K562 (cell line): Measurements from ENCODE around the gene GRIN1. TPM values are rescaled to one million over a fixed set of nuclear protein-coding genes. Genes with fewer than 3 reads are reported as not detected.

Experiments used
- BHLHE40 ChIP-seq: IDR thresholded peaks from 2 replicates; pipeline ENCODE4 v1.6.1; 2011; ENCODE audit warnings: low read length, improper control_type of control experiment
- DNMT1 ChIP-seq: fragments of 450-650 bp; IDR thresholded peaks from 2 replicates; pipeline ENCODE4 v1.6.1; 2016; ENCODE audit warnings: antibody characterized with exemption, mild to moderate bottlenecking
- ETV5 ChIP-seq: sonication (generic); formaldehyde crosslinking; IDR thresholded peaks from 2 replicates; pipeline ENCODE4 v1.4.0; 2020; ENCODE audit warnings: low read depth, mild to moderate bottlenecking, missing genetic modification reagents
- KLF6 ChIP-seq: fragments of 250-450 bp; sonication (Bioruptor Pico); IDR thresholded peaks from 2 replicates; pipeline ENCODE4 v1.4.0; 2020; ENCODE audit warnings: mild to moderate bottlenecking, moderate library complexity, borderline replicate concordance
- MYNN ChIP-seq, 2 experiments: sonication (generic); formaldehyde crosslinking in 1 of 2; IDR thresholded peaks; 2 replicates each; pipeline versions ENCODE4 v1.5.0 to v1.6.1; 2016 to 2020; ENCODE audit warnings: antibody characterized with exemption in 1 of 2, missing genetic modification reagents in 1 of 2
- NR2C1 ChIP-seq, 2 experiments: fragments of 450-650 bp; IDR thresholded peaks; 2 replicates each; pipeline ENCODE4 v1.6.1; 2017; ENCODE audit warnings: mild to moderate bottlenecking in 2 of 2, antibody characterized with exemption in 1 of 2, inconsistent platforms in 1 of 2, missing compliant biosample characterization in 1 of 2, missing genetic modification characterization in 1 of 2
- SMAD1 ChIP-seq: fragments of 150-350 bp; IDR thresholded peaks from 2 replicates; pipeline ENCODE4 v1.6.1; 2014; ENCODE audit warnings: low read length, low read depth; ENCODE audit not compliant: partially characterized antibody
- THRAP3 ChIP-seq: fragments of 450-650 bp; IDR thresholded peaks from 2 replicates; pipeline ENCODE4 v1.6.1; 2016; ENCODE audit warnings: mild to moderate bottlenecking, inconsistent platforms, borderline replicate concordance
- ZFP91 ChIP-seq: sonication (generic); formaldehyde crosslinking; IDR thresholded peaks from 2 replicates; pipeline ENCODE4 v1.8.0; 2022; ENCODE audit warnings: mild to moderate bottlenecking, missing genetic modification reagents
- ZNF436 ChIP-seq: fragments of 250-450, 450-650 bp; sonication (Bioruptor Pico); formaldehyde crosslinking; IDR thresholded peaks from 2 replicates; pipeline ENCODE4 v1.7.0; 2020; ENCODE audit warnings: mild to moderate bottlenecking
- ZNF668 ChIP-seq: fragments of 250-450 bp; sonication (Bioruptor Pico); IDR thresholded peaks from 2 replicates; pipeline ENCODE4 v1.8.0; 2022; ENCODE audit warnings: mild to moderate bottlenecking, inconsistent platforms
- polyA plus RNA-seq, 8 experiments: library from polyadenylated mRNA; depleted of rRNA in 4 of 8; stranded (reverse) in 5 of 8; unstranded in 3 of 8; fragments of >200 nt; fragmentation: Nextera tagmentation in 2 of 8; fragmentation: Illumina TruSeq in 1 of 8; extraction: Ambion mirVana in 2 of 8; extraction: Trizol in 1 of 8; gene quantifications; 2 replicates each; pipeline versions ENCODE4 v1.2.1 to v1.2.3, GENCODE V29; 2011 to 2014; ENCODE audit warnings: inconsistent platforms in 1 of 8, missing spikeins in 1 of 8
- total RNA-seq, 7 experiments: library from RNA; depleted of rRNA in 6 of 7; stranded (reverse); fragments of >200 nt in 6 of 7; fragmentation: Illumina TruSeq in 2 of 7; extraction: Trizol in 2 of 7; gene quantifications; 2 replicates each; pipeline versions ENCODE4 v1.2.1 to v1.2.3, GENCODE V29; 2011 to 2021; ENCODE audit warnings: low replicate concordance in 1 of 7
- TF ChIP-seq, protein P1 (sequence below): sonication (generic); formaldehyde crosslinking; IDR thresholded peaks from 2 replicates; pipeline ENCODE4 v1.4.0; 2020; ENCODE audit warnings: mild to moderate bottlenecking, missing genetic modification reagents
- TF ChIP-seq, protein P2 (sequence below): fragments of 450-650 bp; IDR thresholded peaks from 2 replicates; pipeline ENCODE4 v1.6.1; 2017; ENCODE audit warnings: antibody characterized with exemption
- TF ChIP-seq, protein P3 (sequence below): fragments of 250-450 bp; sonication (Bioruptor Pico); IDR thresholded peaks from 2 replicates; pipeline ENCODE4 v1.9.0; 2021; ENCODE audit warnings: mild to moderate bottlenecking, inconsistent platforms
- TF ChIP-seq, protein P4 (sequence below): fragments of 250-450 bp; sonication (Bioruptor Pico); IDR thresholded peaks from 2 replicates; pipeline ENCODE4 v1.8.0; 2021; ENCODE audit warnings: borderline replicate concordance, mild to moderate bottlenecking, moderate library complexity; ENCODE audit not compliant: poor library complexity, severe bottlenecking

Gene GRIN1
- total and polyA plus RNA-seq, 9 of the 15 experiments (the other 6 are each of a cell fraction or from before 2014, with no cell fraction given): 0.03 to 0.35 (median 0.16) TPM; not detected in 6

- TF ChIP-seq, protein P1, sequence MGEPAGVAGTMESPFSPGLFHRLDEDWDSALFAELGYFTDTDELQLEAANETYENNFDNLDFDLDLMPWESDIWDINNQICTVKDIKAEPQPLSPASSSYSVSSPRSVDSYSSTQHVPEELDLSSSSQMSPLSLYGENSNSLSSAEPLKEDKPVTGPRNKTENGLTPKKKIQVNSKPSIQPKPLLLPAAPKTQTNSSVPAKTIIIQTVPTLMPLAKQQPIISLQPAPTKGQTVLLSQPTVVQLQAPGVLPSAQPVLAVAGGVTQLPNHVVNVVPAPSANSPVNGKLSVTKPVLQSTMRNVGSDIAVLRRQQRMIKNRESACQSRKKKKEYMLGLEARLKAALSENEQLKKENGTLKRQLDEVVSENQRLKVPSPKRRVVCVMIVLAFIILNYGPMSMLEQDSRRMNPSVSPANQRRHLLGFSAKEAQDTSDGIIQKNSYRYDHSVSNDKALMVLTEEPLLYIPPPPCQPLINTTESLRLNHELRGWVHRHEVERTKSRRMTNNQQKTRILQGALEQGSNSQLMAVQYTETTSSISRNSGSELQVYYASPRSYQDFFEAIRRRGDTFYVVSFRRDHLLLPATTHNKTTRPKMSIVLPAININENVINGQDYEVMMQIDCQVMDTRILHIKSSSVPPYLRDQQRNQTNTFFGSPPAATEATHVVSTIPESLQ (CRISPR knock-in tag): no peak
- TF ChIP-seq SMAD1 (no peak), KLF6 (CRISPR knock-in tag) (no peak), MYNN (IDR thresholded peaks at IDR 0.05) (0 out of 2 replicates have a peak, but pooled peaks have one; percentile 42), MYNN (CRISPR knock-in tag; IDR thresholded peaks at IDR 0.05) (no peak), ETV5 (CRISPR knock-in tag) (no peak), THRAP3 (no peak), ZNF436 (no peak), BHLHE40 (no peak), DNMT1 (no peak), ZFP91 (no peak), NR2C1 (IDR thresholded peaks at IDR 0.05) (no peak), NR2C1 (tag; IDR thresholded peaks at IDR 0.05) (no peak), ZNF668 (CRISPR knock-in tag) (no peak)
- TF ChIP-seq, protein P2, sequence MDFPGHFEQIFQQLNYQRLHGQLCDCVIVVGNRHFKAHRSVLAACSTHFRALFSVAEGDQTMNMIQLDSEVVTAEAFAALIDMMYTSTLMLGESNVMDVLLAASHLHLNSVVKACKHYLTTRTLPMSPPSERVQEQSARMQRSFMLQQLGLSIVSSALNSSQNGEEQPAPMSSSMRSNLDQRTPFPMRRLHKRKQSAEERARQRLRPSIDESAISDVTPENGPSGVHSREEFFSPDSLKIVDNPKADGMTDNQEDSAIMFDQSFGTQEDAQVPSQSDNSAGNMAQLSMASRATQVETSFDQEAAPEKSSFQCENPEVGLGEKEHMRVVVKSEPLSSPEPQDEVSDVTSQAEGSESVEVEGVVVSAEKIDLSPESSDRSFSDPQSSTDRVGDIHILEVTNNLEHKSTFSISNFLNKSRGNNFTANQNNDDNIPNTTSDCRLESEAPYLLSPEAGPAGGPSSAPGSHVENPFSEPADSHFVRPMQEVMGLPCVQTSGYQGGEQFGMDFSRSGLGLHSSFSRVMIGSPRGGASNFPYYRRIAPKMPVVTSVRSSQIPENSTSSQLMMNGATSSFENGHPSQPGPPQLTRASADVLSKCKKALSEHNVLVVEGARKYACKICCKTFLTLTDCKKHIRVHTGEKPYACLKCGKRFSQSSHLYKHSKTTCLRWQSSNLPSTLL: no peak
- TF ChIP-seq, protein P3, sequence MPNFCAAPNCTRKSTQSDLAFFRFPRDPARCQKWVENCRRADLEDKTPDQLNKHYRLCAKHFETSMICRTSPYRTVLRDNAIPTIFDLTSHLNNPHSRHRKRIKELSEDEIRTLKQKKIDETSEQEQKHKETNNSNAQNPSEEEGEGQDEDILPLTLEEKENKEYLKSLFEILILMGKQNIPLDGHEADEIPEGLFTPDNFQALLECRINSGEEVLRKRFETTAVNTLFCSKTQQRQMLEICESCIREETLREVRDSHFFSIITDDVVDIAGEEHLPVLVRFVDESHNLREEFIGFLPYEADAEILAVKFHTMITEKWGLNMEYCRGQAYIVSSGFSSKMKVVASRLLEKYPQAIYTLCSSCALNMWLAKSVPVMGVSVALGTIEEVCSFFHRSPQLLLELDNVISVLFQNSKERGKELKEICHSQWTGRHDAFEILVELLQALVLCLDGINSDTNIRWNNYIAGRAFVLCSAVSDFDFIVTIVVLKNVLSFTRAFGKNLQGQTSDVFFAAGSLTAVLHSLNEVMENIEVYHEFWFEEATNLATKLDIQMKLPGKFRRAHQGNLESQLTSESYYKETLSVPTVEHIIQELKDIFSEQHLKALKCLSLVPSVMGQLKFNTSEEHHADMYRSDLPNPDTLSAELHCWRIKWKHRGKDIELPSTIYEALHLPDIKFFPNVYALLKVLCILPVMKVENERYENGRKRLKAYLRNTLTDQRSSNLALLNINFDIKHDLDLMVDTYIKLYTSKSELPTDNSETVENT: no peak
- TF ChIP-seq, protein P4, sequence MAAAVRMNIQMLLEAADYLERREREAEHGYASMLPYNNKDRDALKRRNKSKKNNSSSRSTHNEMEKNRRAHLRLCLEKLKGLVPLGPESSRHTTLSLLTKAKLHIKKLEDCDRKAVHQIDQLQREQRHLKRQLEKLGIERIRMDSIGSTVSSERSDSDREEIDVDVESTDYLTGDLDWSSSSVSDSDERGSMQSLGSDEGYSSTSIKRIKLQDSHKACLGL (CRISPR knock-in tag): no peak
Observed at GRCh38 chr9:137176302-137177182, 37.6 kb downstream of the GRIN1 start (continued).
